Ovary (tissue), 9 donors: ENCODE results near the gene GOLGA5. TPM values are rescaled to one million over a fixed set of nuclear protein-coding genes. Genes with fewer than 3 reads are reported as not detected.

ENCODE experiments used
- DNase-seq, 5 donors: peaks; one replicate each; pipeline ENCODE4 v3.0.0-alpha.2; 2019 to 2020
- H3K27ac ChIP-seq, 2 donors: fragments of 200-600 bp; one replicate each; pipeline versions ENCODE4 v1.5.1 to v1.8.0; 2019 to 2022
- H3K27me3 ChIP-seq: fragments of 200-600 bp; one replicate; pipeline ENCODE4 v1.8.0; 2022
- H3K36me3 ChIP-seq: fragments of 200-600 bp; sonication (generic); one replicate; pipeline ENCODE4 v1.5.1; 2019
- H3K4me1 ChIP-seq: one replicate; pipeline ENCODE4 v1.8.1; 2013; ENCODE audit warnings: mild to moderate bottlenecking, moderate library complexity; ENCODE audit not compliant: insufficient read depth
- H3K4me3 ChIP-seq: fragments of 200-600 bp; sonication (generic); one replicate; pipeline ENCODE4 v1.5.1; 2017
- H3K9me3 ChIP-seq, 2 donors: fragments of 200-600 bp in 1 of 2; sonication (generic) in 1 of 2; one replicate each; pipeline versions ENCODE4 v1.5.1 to v1.8.1; 2013 to 2019; ENCODE audit warnings: mild to moderate bottlenecking in 1 of 2, moderate library complexity in 1 of 2
- CTCF ChIP-seq, 3 donors: fragments of 450-650 bp in 2 of 3; fragments of 200-600 bp in 1 of 3; IDR thresholded peaks; one replicate each; pipeline versions ENCODE4 v1.5.1 to v1.8.0; 2016 to 2022; ENCODE audit warnings: antibody characterized with exemption in 3 of 3, mild to moderate bottlenecking in 1 of 3
- EP300 ChIP-seq: sonication (generic); formaldehyde crosslinking; IDR thresholded peaks from one replicate; pipeline ENCODE4 v1.6.1; 2017; ENCODE audit warnings: antibody characterized with exemption
- POLR2A ChIP-seq: fragments of 450-650 bp; IDR thresholded peaks from one replicate; pipeline ENCODE4 v1.6.1; 2017; ENCODE audit warnings: antibody characterized with exemption, mild to moderate bottlenecking, moderate library complexity
- WGBS, 3 donors: extraction: QIAGEN DNeasy Blood & Tissue Kit in 1 of 3; methylation state at CpG; one replicate each; pipeline versions ENCODE4 v1.1.5 to v1.1.7; 2013 to 2017; 5-methylcytosine and 5-hydroxymethylcytosine counted together
- intact Hi-C, 4 donors: fragments of 100-400 bp; cut with DNase I; formaldehyde crosslinking; loops; one replicate each; pipeline versions ENCODE4 v1.11.0 to v1.15.1; 2022 to 2023
- polyA plus RNA-seq, 2 donors: library from polyadenylated mRNA; stranded (reverse); fragments of 200-250 nt in 1 of 2; fragments of 350-450 nt in 1 of 2; fragmentation: Illumina TruSeq in 1 of 2; extraction: RNeasy Lipid Tissue Mini Kit (QIAGEN cat#74804) in 1 of 2; gene quantifications; one replicate each; pipeline ENCODE4 v1.2.3, GENCODE V29; 2013 to 2014
- total RNA-seq, 7 donors: library from RNA; depleted of rRNA in 2 of 7; stranded (reverse); fragments of >200 nt in 2 of 7; fragmentation: NEBNext Ultra II Directional in 3 of 7; extraction: Animal tissue kit (Norgen Biotek cat#: 25700) in 3 of 7; gene quantifications; one replicate each; pipeline versions ENCODE4 v1.1.0 to v1.2.4, GENCODE V29; 2016 to 2023
- donor health status: DM: no; HTN: no; CAD: no; lungs with moderate emphysema.
- donor health status: DM: no; HTN: no; CAD: no.
- donor health status: Bipolar disorder and iron deficiency.
- donor health status: DM: yes; HTN: yes; CAD: no.
- donor health status: DM: no; HTN: no; CAD: no.
- donor health status: DM: yes; HTN: yes; CAD: no.

Gene GOLGA5
- total and polyA plus RNA-seq, 9 donors: 19.6 to 31.2 (median 25.9) TPM

- DNase-seq: no peak
- Histone ChIP-seq H3K27me3 (no peaks in the 10 kb centered on the region), H3K27ac (no peak overlapping the region), H3K4me1 (no peaks in the 10 kb centered on the region), H3K9me3 (no peaks in the 10 kb centered on the region), H3K36me3 (no peaks in the 10 kb centered on the region), H3K4me3 (no peak overlapping the region)
- 65 to 71% (median 69%) methylated on average over 11 of the region's 11 CpGs for WGBS, 3 donors
- no peak for TF ChIP-seq EP300
- no peak for TF ChIP-seq POLR2A
- no peak for TF ChIP-seq CTCF (IDR thresholded peaks at IDR 0.05)
- intact Hi-C loops: no loop called here
These were observed 92.2 kb downstream of the GOLGA5 start for GRCh38 chr14:92886337-92886736.

GRCh38 chr14:92887157-92887556 lies 93.1 kb downstream of the GOLGA5 start:
- H3K9me3 ChIP-seq: no peaks in the 10 kb centered on the region
- WGBS, 3 donors: 84 to 93% (median 85%) methylated on average over 1 of the region's 1 CpG
- DNase-seq: no peak
- H3K27me3 ChIP-seq: no peaks in the 10 kb centered on the region
- intact Hi-C loops: no loop called here
- H3K27ac ChIP-seq: no peak overlapping the region
- H3K4me1 ChIP-seq: no peaks in the 10 kb centered on the region
- TF ChIP-seq EP300 (no peak), POLR2A (no peak), CTCF (IDR thresholded peaks at IDR 0.05) (no peak)
- H3K36me3 ChIP-seq: no peaks in the 10 kb centered on the region
- no peak overlapping the region for H3K4me3 ChIP-seq

- H3K4me3 ChIP-seq: no peak overlapping the region
- H3K27ac ChIP-seq: no peak overlapping the region
- intact Hi-C loops: no loop called here
- DNase-seq: no peak
- no peaks in the 10 kb centered on the region for H3K27me3 ChIP-seq
- H3K9me3 ChIP-seq: no peaks in the 10 kb centered on the region
- H3K4me1 ChIP-seq: no peaks in the 10 kb centered on the region
- TF ChIP-seq CTCF (IDR thresholded peaks at IDR 0.05) (no peak), EP300 (no peak), POLR2A (no peak)
- no peaks in the 10 kb centered on the region for H3K36me3 ChIP-seq
These were observed 94.8 kb downstream of the GOLGA5 start for GRCh38 chr14:92888896-92889295.

Other genes starting within 250 kb of the GOLGA5 start
- 10 to 100 TPM; 27.3 to 57.2 (median 43.5) TPM for gene LGMN, start 45.7 kb upstream of the GOLGA5 start, total RNA-seq
- 100 to 1,000 TPM in 1 of 2 donors, 10 to 100 TPM in 1; 49.1 to 231 TPM for gene LGMN, start 45.7 kb upstream of the GOLGA5 start, polyA plus RNA-seq
- 1 to 10 TPM in 2 of 7 donors, under 1 TPM in 3, not detected in 2; 0.48 to 1.6 (median 0.69) TPM for gene CHGA, start 128.8 kb downstream of the GOLGA5 start, total RNA-seq
- gene CHGA, start 128.8 kb downstream of the GOLGA5 start, polyA plus RNA-seq: under 1 TPM; 0.13 to 0.15 TPM